ENCODE measurements around the gene PPP4R4.
A peak's percentile ranks its signal among the peaks of the same experiment; 100 is the strongest.

The PPP4R4 gene, protein sequence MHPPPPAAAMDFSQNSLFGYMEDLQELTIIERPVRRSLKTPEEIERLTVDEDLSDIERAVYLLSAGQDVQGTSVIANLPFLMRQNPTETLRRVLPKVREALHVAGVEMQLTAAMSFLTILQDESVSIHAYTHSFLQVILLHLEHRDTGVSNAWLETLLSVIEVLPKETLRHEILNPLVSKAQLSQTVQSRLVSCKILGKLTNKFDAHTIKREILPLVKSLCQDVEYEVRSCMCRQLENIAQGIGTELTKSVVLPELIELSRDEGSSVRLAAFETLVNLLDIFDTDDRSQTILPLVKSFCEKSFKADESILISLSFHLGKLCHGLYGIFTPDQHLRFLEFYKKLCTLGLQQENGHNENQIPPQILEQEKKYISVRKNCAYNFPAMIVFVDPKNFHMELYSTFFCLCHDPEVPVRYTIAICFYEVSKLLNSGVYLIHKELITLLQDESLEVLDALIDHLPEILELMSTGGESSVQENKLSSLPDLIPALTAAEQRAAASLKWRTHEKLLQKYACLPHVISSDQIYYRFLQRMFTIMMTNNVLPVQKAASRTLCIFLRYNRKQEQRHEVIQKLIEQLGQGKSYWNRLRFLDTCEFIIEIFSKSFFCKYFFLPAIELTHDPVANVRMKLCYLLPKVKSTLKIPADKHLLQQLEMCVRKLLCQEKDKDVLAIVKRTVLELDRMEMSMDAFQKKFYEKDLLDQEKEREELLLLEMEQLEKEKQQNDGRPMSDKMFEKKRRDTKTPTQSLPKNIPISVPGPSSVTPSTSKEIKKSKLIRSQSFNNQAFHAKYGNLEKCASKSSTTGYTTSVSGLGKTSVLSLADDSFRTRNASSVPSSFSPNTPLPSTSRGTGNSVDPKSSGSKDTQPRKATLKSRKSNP

DNA sequence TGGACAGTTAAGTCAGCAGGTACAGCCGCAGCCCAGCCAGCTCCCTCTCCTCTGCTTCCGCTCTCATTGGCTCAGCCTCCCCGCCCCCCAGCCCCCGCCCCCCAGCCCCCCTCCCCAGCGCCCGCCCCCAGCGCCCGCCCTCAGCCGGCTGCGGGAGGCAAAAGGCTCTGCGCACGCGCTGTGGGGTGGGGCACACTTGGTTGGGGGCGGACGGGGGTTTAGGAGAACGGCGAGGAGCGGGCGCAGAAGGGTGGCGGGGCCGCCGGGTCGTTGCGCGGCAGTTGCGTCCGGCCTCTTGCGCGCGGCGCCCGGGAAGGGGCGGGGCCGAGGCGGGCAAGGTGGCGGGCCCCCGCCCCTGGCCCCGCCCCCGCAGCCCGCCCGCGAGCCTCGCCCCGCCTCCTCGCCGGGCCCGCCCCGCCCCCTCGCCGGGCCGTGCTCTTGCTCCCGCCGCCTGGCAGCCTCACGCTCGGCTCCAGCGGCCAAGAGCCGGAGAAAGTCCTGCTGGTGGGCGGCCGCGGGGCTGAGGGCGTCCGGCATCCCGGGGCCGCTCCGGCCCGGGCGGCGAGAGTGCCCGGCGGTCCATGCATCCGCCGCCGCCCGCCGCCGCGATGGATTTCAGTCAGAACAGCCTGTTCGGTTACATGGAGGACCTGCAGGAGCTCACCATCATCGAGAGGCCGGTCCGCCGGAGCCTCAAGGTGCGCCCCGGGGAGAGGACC, at the start of gene PPP4R4:
PPP4R4 (plus strand) TSS at position 438 of the 719 bp plus-strand sequence; CDS start at position 582, 144 bp downstream.
- peak; percentile 89 for DNase-seq

DNA sequence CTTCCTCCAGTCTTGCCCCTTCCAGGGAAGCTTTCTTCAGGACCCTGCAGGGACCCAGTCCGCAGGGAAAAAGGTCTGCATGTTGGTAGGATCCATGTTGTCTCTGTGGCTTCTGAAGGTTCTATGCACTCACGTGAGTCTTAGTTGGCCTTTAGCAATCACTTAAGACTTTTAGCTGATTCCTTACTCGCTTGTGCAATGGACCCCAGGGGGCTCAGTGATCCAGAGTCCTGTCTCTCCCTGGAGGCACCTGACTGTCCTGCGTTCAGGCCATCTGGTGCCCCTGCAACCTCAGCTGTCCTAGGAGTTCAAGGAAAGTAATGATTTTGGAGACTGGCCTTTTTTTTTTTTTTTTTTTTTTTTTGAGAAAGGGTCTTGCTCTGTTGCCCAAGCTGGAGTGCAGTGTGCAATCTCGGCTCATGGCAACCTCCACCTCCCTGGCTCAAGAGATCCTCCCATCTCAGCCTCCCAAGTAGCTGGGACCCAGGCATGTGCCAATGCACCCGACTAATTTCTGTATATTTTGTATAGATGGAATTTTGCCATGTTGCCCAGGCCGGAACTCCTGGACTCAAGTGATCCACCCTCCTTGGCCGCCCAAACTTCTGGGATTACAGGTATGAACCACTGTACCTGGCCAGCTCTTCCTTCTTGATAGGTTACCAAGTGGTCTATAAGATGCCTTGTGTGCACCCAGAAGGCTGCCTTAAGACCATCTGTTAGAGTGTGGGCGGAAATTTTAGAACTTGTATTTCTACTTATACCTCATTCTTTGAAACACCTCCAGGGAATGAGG, 49.3 kb upstream of the PPP4R4 start:
- DNase-seq = no peak

DNA sequence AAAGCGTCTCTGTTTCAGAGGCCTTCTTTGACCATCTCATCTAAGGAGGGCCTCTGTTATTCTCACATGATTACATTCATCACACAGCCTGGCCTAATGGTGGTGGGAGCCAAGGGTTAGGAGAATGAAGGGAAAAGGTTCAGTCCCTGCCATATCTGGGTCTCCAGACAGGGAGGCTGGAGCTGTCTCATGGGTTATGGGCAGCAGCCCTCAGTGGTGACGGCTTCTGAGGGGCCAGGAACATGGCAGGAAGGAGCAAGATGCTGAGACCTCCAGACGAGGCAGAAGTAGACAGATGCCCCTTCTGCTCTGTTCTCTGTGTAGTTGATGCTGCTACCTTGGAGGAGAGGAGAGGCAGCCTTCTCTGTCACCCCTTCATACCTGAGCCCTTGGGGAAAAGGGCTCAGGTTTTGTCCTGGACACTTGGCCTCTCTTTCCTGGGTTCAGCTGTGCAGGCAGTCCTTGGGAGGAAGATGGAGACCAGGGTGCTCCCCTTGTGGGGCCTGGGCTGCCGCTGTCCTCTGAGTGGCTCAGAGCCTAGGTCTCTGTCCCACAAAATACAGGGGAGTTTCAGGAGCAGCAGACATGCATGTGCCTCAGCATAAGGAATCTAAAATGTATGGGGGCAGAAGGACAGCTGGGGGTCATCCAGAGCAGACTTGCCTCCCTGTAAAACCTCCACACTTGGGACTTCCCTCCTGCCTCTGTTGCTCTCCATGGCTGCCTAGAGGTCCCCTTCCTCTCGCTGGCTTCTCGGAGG, 48.3 kb upstream of the PPP4R4 start:
- DNase-seq = no peak

DNA sequence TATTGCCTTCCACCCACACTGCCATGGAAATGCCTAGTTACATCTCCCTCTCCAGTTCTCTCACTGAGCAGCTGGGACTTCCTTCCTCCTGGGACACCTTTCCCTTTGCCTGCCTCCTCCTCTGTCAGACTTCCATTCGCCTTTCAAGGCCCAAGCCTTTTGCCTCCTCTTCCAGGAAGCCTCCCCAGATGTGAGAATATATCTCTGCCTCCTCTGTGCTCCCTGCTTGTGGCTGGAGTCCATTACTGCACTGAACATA, 47.8 kb upstream of the PPP4R4 start:
- DNase-seq = no peak

- DNase-seq = no peak
These were observed 47.3 kb upstream of the PPP4R4 start for GRCh38 chr14:94126800-94127199.

GRCh38 chr14:94127330-94127729, 46.8 kb upstream of the PPP4R4 start:
- no peak for DNase-seq

- DNase-seq = no peak
These were observed 45.8 kb upstream of the PPP4R4 start for GRCh38 chr14:94128216-94128839.

DNA sequence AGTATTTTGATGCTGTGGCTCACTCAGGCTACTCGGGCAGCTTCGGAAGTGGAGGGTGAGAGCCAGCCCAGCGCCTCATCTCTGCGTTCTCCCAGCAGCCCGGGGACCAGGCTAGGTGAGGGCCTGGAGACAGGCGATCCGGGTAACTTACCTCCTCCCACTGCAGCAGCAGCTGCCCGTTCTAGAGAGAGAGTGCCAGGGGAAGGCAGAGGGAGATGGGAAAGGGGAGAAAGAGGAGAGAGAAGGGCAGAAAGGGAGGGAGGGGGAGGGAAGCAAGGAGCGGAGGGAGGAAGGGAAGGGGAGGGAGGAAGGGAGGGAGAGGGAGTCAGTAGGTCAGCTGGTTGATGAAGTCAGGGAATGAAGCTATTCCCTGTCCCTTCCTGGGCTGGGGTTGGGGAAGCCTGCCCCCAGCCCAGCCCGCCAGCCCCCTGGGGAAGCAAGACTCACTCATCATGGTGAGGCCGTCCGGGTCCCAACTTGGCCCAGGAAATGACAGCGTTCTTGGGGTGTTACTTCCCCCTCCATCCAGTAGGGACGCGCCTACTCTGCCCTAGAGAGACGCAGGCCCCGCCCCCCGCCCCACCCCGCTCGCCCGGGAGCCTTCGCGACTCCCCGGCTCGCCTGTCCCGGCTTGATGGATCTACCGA, 44.9 kb upstream of the PPP4R4 start, which contains the start of gene IFI27L2:
IFI27L2 (minus strand) TSS at position 494 of the 647 bp plus-strand sequence; CDS start at position 454, 40 bp downstream.
- peak; percentile 36 for DNase-seq

DNA sequence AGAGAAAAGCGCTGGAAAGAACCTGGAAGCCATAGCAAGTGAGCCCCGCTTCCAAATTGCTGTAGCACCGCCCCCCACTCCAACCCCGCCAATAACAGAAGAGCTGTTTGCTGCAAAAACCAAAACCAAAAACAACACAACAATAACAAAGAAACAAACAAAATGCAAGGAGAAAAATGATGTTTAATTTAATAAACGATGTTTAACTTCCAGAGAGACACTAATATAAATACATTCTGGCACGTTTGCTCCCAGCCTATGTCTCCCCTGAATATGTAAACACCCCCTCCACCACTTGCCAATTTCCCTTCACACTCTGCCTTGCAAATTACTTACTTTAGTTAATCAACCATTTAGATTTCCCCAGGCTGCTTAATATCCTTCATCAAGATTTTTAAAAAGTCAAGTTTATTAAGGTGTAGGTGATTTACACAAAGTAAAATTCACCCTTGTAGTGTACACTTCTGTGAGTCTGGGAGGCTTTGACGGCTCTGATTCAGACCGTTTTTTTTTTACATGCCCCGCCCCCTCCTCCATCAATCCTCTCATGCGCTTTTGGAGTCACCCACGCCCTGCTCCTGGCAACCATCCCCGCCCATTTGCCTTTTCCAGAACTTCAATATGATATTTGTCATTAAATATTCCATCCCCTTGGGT, 44.2 kb upstream of the PPP4R4 start:
- no peak for DNase-seq

- DNase-seq = no peak
These were observed 41.7 kb upstream of the PPP4R4 start for GRCh38 chr14:94132285-94132887.

GRCh38 chr14:94135476-94135875, 38.6 kb upstream of the PPP4R4 start:
- DNase-seq = no peak

- DNase-seq = peak; percentile 74
These were observed 37.4 kb upstream of the PPP4R4 start for GRCh38 chr14:94136575-94137331.

- no peak for DNase-seq
These were observed 35.9 kb upstream of the PPP4R4 start for GRCh38 chr14:94138251-94138650.

DNA sequence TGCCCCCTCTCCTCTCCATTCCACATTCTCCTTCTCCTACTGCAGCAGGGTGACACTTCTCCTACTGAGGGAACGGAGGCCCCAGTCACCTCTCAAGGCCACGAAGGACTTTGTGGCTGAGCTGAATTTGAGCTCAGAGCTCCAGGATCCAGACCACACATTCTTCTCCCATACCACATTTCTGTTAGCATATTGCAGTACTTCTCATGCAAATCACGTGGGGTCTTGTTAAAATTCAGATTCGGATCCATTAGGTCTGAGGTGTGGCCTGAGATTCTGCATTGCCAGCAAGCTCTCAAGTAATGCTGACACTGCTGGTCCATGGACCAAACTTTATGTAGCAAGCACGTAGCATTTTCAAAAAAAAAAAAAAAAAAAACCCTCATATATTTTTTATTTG, 35.1 kb upstream of the PPP4R4 start:
- DNase-seq = no peak

GRCh38 chr14:94139421-94139820, 34.7 kb upstream of the PPP4R4 start:
- no peak for DNase-seq

DNA sequence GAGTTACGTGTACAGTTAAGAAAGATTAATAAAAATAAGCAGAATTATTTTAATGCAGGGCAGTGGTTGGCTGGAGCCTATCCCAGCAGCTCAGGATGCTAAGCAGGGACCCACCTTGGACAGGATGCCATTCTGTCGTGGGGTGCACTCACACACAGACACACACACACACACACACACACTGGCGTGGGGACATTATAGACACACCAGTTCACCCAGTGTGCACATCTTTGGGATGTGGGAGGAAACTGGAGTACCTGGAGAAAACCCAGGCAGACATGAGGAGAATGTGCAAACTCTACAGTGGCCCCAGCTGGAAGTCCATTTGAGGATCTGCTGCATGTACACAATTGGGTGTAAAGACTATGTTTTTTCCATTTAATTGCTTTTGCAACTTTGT, 31.9 kb upstream of the PPP4R4 start:
- no peak for DNase-seq

- DNase-seq = no peak
These were observed 31.3 kb upstream of the PPP4R4 start for GRCh38 chr14:94142836-94143235.

DNA sequence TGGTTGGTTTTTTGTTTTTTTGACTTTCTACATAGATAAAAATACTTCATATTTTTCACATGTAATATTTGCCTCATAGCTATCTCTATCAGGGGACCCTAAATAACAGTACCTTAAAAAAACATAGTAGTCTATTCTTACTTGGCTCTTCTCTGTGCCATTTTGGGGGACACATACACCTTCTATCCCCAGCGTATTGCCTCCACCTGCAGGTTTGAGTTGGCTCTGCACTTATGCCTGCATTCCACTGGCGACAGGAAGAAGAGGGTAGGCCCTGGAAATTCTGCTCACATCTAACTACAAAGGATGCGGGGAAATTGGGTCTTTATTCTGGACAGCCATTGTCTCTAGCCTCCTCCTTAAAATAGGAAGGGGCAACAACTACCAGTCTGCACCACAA, 30.9 kb upstream of the PPP4R4 start:
- no peak for DNase-seq

GRCh38 chr14:94143711-94144110, 30.4 kb upstream of the PPP4R4 start:
- DNase-seq = no peak
